Measurements from ENCODE around the gene CYB561.

The CYB561 gene, protein sequence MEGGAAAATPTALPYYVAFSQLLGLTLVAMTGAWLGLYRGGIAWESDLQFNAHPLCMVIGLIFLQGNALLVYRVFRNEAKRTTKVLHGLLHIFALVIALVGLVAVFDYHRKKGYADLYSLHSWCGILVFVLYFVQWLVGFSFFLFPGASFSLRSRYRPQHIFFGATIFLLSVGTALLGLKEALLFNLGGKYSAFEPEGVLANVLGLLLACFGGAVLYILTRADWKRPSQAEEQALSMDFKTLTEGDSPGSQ

DNA sequence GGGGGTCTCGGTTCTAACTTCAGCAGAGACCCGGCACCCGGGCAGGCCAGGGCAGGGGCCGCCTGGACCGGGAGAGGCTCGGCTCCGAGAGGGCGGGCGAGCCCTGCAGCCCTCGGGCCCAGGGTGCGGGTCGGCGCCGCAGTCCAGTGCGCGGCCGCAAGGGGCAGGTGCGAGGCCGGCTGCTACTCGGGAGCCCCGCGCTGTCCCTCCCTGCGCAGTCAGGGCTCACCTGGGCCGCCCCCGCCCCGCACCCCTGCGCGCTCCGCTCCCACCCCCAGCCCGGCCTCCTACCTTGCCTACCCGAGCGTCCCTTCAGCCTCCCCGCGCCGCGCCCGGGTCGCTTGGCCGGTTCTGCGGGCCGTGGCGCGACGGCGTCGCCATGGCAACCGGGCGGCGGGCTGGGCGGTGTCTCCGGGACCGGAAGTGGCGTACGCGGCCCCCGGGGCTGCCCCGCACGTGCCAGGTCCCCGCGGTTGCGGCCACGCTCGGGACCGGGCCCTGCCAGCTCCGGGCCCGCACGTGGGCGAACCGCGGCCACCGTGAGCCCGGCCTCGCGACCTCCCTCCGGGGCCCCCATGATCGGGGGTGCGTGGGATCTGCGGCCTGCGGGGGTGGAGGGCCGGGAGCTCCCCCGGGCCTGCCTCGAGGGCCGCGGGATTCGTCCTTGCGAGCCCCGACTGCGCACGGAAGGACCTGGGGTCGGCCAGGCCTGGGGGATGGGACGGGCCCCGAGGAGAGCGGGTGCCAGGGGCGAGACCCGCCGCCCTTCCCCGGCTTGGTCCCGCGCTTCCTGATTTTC, at the start of gene CYB561:
Gene CYB561 (minus strand): TSS at position 353 of the 799 bp plus-strand sequence. CDS start 8,759 bp downstream, outside the sequence.
- TF ChIP-seq CTCF (IDR thresholded peaks at IDR 0.05): peak; percentile 41

DNA sequence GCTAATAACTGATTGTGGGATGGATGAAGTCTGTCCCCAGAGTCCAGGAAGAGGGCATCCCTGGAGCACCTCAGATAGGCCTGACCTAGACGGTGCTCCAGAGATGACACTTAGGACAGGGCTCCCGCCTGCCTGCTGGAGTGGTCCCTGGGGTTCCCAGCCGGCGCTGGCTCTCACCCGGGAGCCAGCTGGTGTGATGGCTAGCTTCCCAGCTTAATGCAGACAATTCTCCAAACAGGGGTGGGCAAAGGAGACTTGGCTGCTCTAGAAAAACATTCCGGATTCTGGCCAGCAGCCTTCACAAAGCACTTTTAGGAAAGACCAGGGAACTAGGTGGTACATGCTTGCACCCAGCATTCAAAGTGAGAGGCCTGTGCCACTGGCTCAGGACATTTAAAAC, 49.4 kb upstream of the CYB561 start:
- no peak for TF ChIP-seq CTCF (IDR thresholded peaks at IDR 0.05)

DNA sequence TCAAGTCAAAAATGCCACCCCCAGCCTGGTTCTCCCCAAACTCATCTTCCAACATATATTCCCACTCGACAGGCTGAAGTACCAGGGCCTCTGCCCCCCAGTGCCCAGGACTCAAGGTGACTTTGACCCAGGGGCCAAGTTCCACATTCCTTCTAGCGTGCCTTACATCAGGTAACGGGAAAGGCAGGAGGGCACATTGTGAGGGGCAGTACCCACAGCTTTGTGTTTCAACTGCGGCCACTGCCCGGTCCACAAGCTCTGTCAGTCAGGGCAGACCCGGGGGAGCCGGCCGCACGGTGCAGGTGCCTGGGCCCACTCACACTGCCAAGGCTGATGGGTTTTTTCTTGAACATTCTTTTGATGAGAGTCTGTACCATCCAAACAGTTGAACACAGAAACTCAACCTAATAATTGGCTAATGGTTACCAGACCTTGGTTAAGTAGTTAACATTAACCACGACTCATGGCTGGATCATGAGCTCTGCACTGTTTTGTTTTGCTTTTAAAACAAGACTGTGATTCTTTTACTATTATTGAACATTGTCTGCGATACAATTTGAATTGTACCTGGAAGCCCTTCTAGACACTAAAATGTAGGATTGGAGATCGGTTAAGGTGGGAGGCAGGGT, 48.3 kb upstream of the CYB561 start:
- no peak for TF ChIP-seq CTCF (IDR thresholded peaks at IDR 0.05)

- TF ChIP-seq CTCF (IDR thresholded peaks at IDR 0.05): no peak
These were observed 47.3 kb upstream of the CYB561 start for GRCh38 chr17:63493411-63493810.

DNA sequence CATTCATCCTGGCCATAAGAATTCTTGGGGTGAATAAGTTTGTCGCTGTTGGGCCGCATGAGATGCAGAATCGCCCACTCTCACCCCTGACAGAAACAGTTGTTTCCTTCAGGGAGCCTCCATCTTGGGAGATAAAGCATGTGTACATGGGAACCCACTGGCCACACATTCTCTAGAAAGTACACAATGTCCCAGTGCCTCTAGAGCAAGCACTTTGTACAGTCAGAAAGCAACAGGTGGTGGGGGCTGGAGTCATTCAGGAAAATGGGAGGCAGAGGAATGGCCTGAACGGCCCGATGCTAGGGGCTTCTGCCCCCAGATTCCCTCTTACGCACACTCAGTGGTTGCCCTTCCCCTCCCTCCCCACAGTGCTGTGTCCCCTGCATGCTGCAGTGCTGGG, 46.8 kb upstream of the CYB561 start:
- TF ChIP-seq CTCF (IDR thresholded peaks at IDR 0.05): no peak

GRCh38 chr17:63491977-63492618, 46.0 kb upstream of the CYB561 start:
- TF ChIP-seq CTCF (IDR thresholded peaks at IDR 0.05): no peak

- TF ChIP-seq CTCF (IDR thresholded peaks at IDR 0.05): no peak
These were observed 45.3 kb upstream of the CYB561 start for GRCh38 chr17:63491413-63491812.
